NB4 (cell line): ENCODE data around the gene TIAL1.

Experiments
- CTCF ChIP-seq: IDR thresholded peaks from one replicate; pipeline ENCODE4 v1.5.1; 2012; ENCODE audit warnings: low read depth, low read length
- MAX ChIP-seq: IDR thresholded peaks from 2 replicates; pipeline ENCODE4 v1.6.1; 2011; ENCODE audit warnings: low read depth, low read length
- MYC ChIP-seq: IDR thresholded peaks from 2 replicates; pipeline ENCODE4 v1.6.1; 2011; ENCODE audit warnings: low read depth, low read length
- POLR2A ChIP-seq: IDR thresholded peaks from 2 replicates; pipeline ENCODE4 v1.6.1; 2011; ENCODE audit warnings: mild to moderate bottlenecking; ENCODE audit not compliant: insufficient read length; ENCODE audit errors: extremely low read depth

GRCh38 chr10:119609516-119609915 is 12.8 kb upstream of the TIAL1 start:
- no peak for TF ChIP-seq CTCF
- TF ChIP-seq POLR2A, result no peak
- TF ChIP-seq MAX, result no peak
- no peak for TF ChIP-seq MYC
